Superior temporal gyrus (tissue), 1 donor: ENCODE data around the gene BOD1.

Experiments
- DNase-seq: peaks from one replicate; pipeline ENCODE4 v3.0.0-alpha.2; 2016; ENCODE audit errors: extremely low spot score

Gene BOD1

GRCh38 chr5:173640156-173640804 lies 23.8 kb upstream of the BOD1 start:
- no peak for DNase-seq

- no peak for DNase-seq
Measured at GRCh38 chr5:173638126-173639040, 21.9 kb upstream of the BOD1 start.

DNA sequence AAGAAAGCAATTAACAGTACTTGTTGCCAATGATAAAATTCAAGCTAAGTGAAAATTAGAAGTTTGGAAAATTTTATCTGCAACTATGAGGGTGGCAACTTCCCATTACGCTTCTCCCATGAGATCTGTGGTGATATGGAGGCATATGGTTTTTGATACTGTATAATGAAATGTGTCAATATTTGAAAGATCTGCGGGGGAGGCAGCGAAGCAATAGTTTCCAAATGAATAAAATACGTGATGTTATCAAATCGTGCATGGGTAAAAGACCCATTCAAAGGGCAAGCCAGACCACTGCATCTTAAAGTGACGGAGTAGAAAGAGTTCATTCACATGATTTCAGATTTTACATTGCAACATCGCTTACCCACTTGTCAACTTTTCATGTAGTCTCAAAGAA lies 20.9 kb upstream of the BOD1 start:
- DNase-seq, result no peak

DNA sequence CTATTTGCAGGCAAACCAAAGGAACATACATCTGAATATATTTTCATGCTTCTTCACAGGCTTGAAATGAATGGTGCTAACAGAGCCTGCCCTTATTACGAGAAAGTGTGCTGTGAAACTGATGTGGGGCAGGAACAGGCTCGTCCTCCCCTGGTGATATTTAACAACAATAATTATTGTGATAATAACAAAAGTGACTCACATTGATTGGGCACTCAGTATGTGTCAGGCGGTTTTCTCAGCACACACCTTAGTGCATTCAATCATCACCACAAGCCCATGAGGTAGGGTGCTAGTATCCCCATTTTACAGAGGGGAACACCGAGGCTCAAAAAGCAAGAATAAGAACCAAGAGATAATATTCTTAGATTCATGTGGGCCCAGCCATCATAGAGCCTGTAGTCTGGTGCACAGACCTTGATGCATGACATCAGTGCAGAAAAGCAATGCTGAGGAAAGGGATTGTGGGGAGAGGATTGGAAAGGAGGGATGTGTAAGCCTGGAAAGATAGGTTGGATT lies 18.1 kb upstream of the BOD1 start:
- DNase-seq, result no peak

DNA sequence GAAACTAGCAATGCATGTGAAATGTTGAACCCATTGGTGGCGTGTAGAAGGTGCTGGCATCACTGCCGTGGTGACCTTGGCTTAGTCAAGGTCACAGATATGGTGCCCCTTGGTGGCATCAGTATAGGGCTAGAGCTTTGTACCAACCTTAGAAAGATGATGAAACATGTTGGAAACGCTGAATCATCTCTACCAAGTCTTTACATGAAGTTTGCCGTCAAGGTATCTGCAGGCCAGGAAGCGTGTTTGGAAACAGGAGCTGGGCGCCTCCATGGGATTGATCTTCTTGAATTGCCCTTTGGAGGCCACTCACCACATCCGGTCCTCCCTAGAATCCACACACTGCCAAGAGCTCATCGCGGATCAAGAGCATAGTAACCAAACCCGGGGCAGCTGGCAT lies 16.9 kb upstream of the BOD1 start:
- DNase-seq, result no peak

DNA sequence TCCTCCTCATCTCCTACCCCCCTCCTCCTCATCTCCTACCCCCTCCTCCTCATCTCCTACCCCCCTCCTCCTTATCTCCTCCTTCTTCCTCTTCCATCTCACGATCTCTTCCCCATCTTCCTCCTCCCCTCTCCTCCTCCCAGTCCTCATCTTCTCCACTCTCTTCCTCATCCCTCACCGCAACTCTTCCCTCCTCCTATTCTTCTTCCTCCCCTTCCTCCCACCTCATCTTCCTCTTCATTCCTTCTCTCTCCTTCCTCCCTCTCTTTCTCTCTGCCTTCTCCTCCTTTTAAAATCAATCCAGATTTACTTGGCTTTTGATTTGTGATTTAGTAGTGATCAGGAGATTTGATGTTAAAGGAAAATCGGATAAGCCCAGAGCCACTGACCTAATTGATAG lies 15.0 kb upstream of the BOD1 start:
- DNase-seq, result no peak

DNA sequence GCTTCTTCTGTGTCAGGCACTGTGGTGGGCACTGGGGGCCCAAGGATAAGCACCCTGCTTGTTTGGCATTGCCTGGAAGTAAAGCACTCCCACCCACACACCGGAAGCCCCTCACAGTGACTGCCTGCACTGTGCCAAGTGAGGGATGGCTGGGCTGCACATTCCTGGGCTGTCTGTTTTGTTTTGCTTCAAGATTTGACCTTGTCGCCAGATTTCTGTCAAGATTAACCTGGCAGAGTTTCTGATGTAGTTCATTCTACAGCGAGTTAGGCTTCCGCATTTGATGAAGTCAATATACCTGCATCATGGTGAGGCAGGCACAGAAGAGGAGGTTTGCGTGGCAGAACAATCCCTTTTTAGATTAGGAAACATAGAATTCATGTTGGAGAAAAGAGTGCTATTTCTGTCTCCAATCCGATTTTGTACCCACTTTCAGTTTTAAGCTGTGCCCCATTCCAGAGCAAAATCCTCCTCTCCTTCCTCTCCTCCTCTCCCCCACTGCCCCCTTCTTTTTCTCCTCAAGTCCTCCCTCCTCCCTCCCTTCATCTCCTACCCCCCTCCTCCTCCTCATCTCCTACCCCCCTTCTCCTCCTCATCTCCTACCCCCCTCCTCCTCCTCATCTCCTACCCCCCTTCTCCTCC lies 14.4 kb upstream of the BOD1 start:
- no peak for DNase-seq

GRCh38 chr5:173629628-173630027 lies 13.2 kb upstream of the BOD1 start:
- DNase-seq, result no peak

DNA sequence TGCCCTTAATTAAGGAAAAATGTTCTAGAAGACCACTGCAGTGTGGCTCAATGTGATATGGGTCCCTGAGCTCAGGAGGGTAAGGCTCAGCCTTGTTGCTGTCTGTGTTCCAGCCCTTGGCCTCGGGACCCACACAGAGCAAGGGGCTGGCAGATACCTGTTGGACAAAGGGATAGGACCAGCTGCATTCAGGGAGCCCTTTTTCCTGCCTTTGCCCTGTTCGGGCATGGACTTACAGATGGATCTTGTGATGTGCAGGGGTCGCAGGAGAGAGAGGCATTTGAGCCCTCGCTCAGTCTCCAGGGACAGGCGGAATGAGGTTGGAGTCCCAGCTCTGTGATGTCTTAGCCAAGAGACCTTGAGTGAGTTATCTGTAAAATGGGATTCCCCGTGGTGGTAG lies 12.1 kb upstream of the BOD1 start:
- no peak for DNase-seq

GRCh38 chr5:173627860-173628392 lies 11.5 kb upstream of the BOD1 start:
- peak; percentile 80 for DNase-seq

DNA sequence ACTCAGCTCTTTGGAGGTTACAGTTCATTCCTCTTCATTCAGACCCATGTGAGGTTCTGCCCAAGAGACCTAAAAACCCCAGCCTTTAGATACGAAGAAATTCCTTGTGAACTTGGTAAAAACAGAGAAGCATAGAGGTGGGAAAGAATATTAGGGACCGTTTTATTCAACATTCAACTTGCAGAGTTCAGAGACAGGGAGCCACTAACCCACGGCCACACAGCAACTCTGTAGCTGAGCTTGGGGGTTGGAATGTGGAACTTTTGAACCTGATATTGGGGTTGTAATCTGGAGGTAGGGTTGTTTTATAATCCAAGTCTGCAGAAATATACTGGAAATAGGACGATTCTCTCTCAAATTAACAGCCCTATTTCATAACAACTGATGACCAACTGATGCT lies 10.8 kb upstream of the BOD1 start:
- DNase-seq, result no peak

DNA sequence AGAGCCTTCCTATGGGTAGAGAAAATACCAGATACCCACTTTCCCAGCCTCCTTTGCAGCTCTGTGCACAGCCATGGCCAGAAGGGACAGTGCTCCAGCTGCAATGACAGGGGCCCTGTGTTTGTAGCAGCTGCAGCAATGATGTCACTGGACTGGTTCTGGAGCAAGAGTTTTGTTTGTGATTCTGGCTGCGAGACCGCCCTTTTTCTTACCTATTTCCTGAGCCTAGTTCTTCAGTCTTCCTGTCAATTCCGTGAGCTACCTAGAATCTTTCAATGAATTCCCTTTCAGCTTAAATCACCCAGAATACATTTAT lies 10.0 kb upstream of the BOD1 start:
- DNase-seq, result peak; percentile 79

- DNase-seq, result no peak
Measured at GRCh38 chr5:173625673-173626504, 9.4 kb upstream of the BOD1 start.

DNA sequence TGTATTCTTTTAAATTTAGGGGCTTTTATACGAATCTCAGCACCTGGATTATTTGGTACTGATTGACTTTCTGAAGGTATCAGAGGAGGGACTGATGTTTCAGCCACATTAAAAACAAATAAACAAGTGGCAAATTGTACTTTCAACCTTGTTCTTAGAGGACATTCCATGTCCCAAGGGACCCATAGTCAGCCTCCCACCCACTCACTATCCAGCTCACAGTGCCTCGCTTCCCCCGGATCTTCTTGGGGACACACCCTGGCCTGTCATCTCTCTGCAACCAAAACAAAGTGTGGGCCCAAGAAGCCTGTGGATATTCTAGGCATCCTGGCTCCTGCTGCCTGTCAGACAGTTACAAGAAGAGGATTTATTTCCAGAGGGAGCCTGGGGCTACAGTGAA lies 8.8 kb upstream of the BOD1 start:
- no peak for DNase-seq

- no peak for DNase-seq
Measured at GRCh38 chr5:173624282-173624681, 7.8 kb upstream of the BOD1 start.

DNA sequence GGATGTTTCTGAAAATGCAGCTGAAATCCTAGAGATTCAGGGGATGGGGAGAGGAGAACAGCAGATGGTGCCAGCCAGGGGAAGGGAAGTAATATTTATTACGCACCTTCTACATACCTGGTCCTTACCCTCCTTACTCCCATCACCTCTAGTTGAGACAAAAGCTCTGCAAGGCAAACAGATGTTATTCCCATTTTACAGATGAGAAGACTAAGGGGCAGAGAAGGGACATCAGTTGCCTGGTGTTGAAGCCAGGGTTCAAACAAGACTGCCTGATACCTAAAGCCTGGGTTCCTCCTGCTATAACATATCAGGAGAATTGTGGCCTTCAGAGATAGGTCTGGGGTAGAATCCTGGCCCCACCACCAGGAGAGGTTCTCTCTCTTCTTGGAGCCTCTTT lies 7.3 kb upstream of the BOD1 start:
- no peak for DNase-seq

- no peak for DNase-seq
Measured at GRCh38 chr5:173623296-173623771, 6.9 kb upstream of the BOD1 start.

GRCh38 chr5:173622183-173623047 lies 6.0 kb upstream of the BOD1 start:
- DNase-seq, result no peak

DNA sequence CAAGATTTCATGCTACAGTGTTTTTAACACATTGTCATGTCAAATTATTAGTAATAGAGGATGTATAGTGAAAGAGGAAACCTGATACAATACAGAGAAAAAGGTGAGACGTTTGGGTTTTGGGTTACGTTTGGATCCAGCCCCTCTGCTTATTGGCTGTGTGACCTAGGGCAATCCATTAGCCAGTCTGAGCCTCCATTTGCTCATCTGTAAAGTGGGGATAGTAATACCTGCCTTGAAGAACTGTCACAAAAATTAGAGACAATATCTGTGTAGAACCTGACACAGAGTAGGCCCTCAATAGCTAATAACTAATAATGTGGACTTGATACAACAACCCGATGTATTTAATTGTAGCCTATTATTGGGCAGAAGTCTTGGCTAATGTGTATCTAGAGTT lies 4.3 kb upstream of the BOD1 start:
- no peak for DNase-seq

- DNase-seq, result peak; percentile 94
Measured at GRCh38 chr5:173618927-173619519, 2.6 kb upstream of the BOD1 start.
